WI38 (cell line): Measurements from ENCODE around the gene ABCA4.

ENCODE experiments used
- H3K4me3 ChIP-seq: 2 replicates; pipeline ENCODE4 v1.5.1; 2011; ENCODE audit warnings: low read depth, mild to moderate bottlenecking, control low read depth, low read length
- CTCF ChIP-seq: IDR thresholded peaks from 2 replicates; pipeline ENCODE4 v1.5.1; 2012; ENCODE audit warnings: low read depth, mild to moderate bottlenecking, control low read depth, low read length

Gene ABCA4

GRCh38 chr1:94115900-94116436 is 5.0 kb downstream of the ABCA4 start:
- no peak for TF ChIP-seq CTCF
- no peak overlapping the region for H3K4me3 ChIP-seq

- no peak for TF ChIP-seq CTCF
- no peak overlapping the region for H3K4me3 ChIP-seq
Observed at GRCh38 chr1:94115254-94115899, 5.6 kb downstream of the ABCA4 start.

- no peak overlapping the region for H3K4me3 ChIP-seq
- TF ChIP-seq CTCF, result no peak
Observed at GRCh38 chr1:94113589-94114226, 7.2 kb downstream of the ABCA4 start.

- no peak overlapping the region for H3K4me3 ChIP-seq
- no peak for TF ChIP-seq CTCF
Observed at GRCh38 chr1:94111879-94112278, 9.1 kb downstream of the ABCA4 start.

GRCh38 chr1:94110946-94111740 is 9.8 kb downstream of the ABCA4 start:
- no peak for TF ChIP-seq CTCF

GRCh38 chr1:94110021-94110761 is 10.8 kb downstream of the ABCA4 start:
- no peak overlapping the region for H3K4me3 ChIP-seq
- no peak for TF ChIP-seq CTCF

More at GRCh38 chr1:94110946-94111740, 9.8 kb downstream of the ABCA4 start:
- H3K4me3 ChIP-seq, result no peak overlapping the region
